GM06990 (cell line): ENCODE measurements around the gene CD19.

Experiments used
- DNase-seq: peaks from one replicate; pipeline ENCODE4 v3.0.0-alpha.2; 2011; ENCODE audit not compliant: insufficient read length; ENCODE audit errors: extremely low read depth
- H3K27me3 ChIP-seq: replicated peaks from 2 replicates; pipeline ENCODE4 v1.6.0; 2011; ENCODE audit warnings: low read length; ENCODE audit not compliant: control insufficient read depth, insufficient read depth
- H3K36me3 ChIP-seq: 2 replicates; pipeline ENCODE4 v1.5.1; 2011; ENCODE audit warnings: low read length; ENCODE audit not compliant: control insufficient read depth, insufficient read depth
- H3K4me3 ChIP-seq: replicated peaks from 2 replicates; pipeline ENCODE4 v1.5.1; 2011; ENCODE audit warnings: low read depth, mild to moderate bottlenecking, control low read depth, low read length
- TF ChIP-seq, protein P1 (sequence below): IDR thresholded peaks from 2 replicates; pipeline ENCODE4 v1.5.1; 2011; ENCODE audit warnings: low read length, control low read depth, mild to moderate bottlenecking, inconsistent platforms; ENCODE audit not compliant: insufficient read depth, poor library complexity, severe bottlenecking

Gene CD19

DNA sequence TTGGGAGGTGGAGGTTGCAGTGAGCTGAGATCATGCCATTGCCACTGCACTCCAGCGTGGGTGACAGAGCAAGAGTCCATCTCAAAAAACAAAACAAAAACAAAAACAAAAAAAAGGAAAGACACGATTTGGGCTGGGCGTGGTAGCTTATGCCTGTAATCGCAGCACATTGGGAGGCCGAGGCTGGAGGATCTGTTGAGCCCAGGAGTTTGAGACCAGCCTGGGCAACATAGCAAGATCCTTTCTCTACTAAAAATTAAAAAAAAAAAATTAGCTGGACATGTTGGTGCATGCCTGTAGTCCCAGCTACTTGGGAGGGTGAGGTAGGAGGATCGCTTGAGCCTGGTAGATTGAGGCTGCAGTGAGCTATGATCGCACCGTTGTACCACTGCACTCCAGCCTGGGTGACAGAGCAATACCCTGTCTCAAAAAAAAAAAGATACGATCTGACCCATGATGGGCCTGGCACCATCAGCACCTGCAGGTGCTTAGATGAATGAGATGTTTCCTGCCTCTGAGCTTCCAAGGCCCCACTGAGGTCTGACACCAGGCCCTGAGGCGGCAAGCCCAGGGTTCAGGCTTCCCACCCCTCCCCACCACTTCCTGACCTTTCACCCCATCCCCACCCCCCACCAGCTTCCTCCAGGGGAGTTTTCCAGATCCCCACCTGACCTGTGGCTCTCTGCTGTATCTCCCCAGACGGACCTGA is 31.7 kb upstream of the CD19 start:
- no peaks in the 10 kb centered on the region for H3K27me3 ChIP-seq
- peaks cover 9% of the 10 kb centered on the region for H3K36me3 ChIP-seq
- H3K4me3 ChIP-seq: no peak overlapping the region
- TF ChIP-seq, protein P1, sequence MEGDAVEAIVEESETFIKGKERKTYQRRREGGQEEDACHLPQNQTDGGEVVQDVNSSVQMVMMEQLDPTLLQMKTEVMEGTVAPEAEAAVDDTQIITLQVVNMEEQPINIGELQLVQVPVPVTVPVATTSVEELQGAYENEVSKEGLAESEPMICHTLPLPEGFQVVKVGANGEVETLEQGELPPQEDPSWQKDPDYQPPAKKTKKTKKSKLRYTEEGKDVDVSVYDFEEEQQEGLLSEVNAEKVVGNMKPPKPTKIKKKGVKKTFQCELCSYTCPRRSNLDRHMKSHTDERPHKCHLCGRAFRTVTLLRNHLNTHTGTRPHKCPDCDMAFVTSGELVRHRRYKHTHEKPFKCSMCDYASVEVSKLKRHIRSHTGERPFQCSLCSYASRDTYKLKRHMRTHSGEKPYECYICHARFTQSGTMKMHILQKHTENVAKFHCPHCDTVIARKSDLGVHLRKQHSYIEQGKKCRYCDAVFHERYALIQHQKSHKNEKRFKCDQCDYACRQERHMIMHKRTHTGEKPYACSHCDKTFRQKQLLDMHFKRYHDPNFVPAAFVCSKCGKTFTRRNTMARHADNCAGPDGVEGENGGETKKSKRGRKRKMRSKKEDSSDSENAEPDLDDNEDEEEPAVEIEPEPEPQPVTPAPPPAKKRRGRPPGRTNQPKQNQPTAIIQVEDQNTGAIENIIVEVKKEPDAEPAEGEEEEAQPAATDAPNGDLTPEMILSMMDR: no peak
- DNase-seq: no peak

DNA sequence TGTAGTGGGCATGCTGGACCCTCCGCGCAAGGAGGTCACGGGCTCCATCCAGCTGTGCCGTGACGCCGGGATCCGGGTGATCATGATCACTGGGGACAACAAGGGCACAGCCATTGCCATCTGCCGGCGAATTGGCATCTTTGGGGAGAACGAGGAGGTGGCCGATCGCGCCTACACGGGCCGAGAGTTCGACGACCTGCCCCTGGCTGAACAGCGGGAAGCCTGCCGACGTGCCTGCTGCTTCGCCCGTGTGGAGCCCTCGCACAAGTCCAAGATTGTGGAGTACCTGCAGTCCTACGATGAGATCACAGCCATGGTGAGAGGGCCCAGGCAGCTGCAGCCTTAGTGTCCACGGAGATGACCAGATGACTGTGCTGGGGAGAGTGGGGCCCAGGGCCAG is 31.2 kb upstream of the CD19 start:
- TF ChIP-seq, protein P1: no peak
- Histone ChIP-seq H3K4me3 (no peak overlapping the region), H3K36me3 (peaks cover 10% of the 10 kb centered on the region), H3K27me3 (no peaks in the 10 kb centered on the region)
- DNase-seq: no peak

DNA sequence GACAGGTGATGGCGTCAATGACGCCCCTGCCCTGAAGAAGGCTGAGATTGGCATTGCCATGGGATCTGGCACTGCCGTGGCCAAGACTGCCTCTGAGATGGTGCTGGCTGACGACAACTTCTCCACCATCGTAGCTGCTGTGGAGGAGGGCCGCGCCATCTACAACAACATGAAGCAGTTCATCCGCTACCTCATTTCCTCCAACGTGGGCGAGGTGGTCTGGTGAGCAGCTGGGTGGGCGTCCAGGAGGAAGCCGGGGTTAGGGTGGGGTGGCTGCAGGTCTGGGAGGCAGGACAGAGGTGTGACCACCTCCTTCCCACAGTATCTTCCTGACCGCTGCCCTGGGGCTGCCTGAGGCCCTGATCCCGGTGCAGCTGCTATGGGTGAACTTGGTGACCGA is 29.9 kb upstream of the CD19 start:
- TF ChIP-seq, protein P1: no peak
- no peak for DNase-seq
- Histone ChIP-seq H3K4me3 (no peak overlapping the region), H3K27me3 (no peaks in the 10 kb centered on the region), H3K36me3 (peaks cover 13% of the 10 kb centered on the region)

DNA sequence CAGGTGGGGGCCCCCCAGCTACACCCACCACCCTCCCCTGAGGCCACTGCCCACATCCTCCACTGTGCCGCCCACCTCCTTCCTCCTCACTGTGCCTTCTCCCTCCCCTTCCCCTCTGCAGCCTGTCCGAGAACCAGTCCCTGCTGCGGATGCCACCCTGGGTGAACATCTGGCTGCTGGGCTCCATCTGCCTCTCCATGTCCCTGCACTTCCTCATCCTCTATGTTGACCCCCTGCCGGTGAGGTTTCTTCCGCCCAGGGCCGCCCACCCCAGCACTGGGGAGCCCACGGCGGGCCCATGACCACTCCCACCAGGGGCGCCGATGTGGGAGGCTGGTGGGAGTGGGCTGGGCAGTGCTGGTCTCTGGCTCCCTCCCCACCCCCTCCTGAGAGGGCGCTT is 28.9 kb upstream of the CD19 start:
- H3K27me3 ChIP-seq: no peaks in the 10 kb centered on the region
- DNase-seq: no peak
- no peak overlapping the region for H3K4me3 ChIP-seq
- TF ChIP-seq, protein P1: no peak
- H3K36me3 ChIP-seq: peaks cover 11% of the 10 kb centered on the region

DNA sequence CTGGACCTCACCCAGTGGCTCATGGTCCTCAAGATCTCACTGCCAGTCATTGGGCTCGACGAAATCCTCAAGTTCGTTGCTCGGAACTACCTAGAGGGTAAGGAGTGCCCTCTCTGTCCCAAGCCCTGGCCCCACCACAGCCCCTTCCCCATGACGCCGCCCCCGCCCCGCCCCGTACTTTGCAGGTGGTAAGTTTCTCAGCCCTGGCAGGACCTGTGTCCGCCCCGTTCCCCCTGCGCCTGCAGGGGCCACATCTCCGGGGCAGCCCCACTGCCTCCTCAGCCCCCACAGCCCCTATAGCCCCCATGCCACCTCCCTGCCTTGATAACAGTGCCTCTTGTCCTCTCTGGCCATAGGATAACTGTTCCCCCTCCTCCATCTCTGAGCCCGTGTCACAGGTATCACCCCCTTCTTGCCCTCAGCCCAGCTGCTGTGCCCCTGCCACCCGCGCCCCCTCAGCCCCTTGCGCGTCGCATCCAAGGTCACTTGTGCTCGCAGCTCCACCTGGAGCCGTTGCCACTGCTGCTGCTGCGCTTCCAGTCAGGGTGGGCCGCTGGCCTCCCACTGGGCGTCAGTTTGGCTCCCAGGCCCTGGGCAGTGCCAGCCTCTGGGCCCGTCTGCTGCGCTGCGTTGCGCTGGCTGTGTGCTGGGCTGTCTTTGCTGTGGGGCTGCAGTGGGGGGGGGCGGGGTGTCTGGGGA is 28.3 kb upstream of the CD19 start:
- DNase-seq: no peak
- H3K36me3 ChIP-seq: peaks cover 15% of the 10 kb centered on the region
- TF ChIP-seq, protein P1: no peak
- H3K27me3 ChIP-seq: no peaks in the 10 kb centered on the region
- H3K4me3 ChIP-seq: no peak overlapping the region
